ENCODE measurements around the gene ZNF256. TPM values are rescaled to one million over a fixed set of nuclear protein-coding genes. Genes with fewer than 3 reads are reported as not detected.
A peak's percentile ranks its signal among the peaks of the same experiment; 100 is the strongest.
"Not testable (repeated sequence)": the region's sequence is repeated elsewhere in the genome, so short reads cannot be mapped to it uniquely, and the experiment has no call there.

The ZNF256 gene
- total RNA-seq, 2 experiments from 2014 or later: 8.8 to 8.9 TPM

DNA sequence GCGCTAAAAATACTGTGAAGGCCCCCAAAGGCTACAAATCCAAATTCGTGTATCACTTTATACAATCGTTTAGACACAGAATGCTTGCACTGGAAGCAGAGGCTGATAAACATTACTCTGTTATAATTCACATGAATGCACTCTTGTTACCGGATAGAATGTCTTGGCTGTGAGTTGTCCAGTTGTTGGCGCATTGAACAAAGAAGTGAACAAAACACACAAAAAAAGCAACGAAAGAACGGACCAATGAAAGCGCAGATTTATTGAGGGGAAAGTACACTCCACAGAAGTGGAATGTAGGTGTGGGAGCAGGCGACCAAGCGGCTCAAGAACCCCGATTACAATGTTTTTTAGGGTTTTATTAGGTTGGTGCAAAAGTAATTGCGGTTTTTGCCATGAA, 11.8 kb downstream of the ZNF256 start:
- Mint-ChIP-seq H3K27me3 (ENCODE audit: low read depth) (no peaks in the 10 kb centered on the region), H3K27ac (no peak overlapping the region), H3K4me3 (no peak overlapping the region), H3K9me3 (ENCODE audit: insufficient read depth) (peaks cover 39% of the 10 kb centered on the region), H3K36me3 (ENCODE audit: low read depth) (peaks cover 67% of the 10 kb centered on the region), H3K4me1 (ENCODE audit: low read depth) (peaks cover 11% of the 10 kb centered on the region)
- POLR2A ChIA-PET: interaction anchor here (0.5 to 1.6 kb wide), 3 partner anchors 10 to 358 kb away, joined by 3 to 4 read pairs (median 3); partner anchors contain the start of gene ZNF417
- no peak for ATAC-seq
- no peak for DNase-seq
- CTCF ChIA-PET: interaction anchor here (1.2 kb wide), 1 partner anchor 16 kb away, joined by 3 read pairs; no protein-coding TSS in a partner anchor

DNA sequence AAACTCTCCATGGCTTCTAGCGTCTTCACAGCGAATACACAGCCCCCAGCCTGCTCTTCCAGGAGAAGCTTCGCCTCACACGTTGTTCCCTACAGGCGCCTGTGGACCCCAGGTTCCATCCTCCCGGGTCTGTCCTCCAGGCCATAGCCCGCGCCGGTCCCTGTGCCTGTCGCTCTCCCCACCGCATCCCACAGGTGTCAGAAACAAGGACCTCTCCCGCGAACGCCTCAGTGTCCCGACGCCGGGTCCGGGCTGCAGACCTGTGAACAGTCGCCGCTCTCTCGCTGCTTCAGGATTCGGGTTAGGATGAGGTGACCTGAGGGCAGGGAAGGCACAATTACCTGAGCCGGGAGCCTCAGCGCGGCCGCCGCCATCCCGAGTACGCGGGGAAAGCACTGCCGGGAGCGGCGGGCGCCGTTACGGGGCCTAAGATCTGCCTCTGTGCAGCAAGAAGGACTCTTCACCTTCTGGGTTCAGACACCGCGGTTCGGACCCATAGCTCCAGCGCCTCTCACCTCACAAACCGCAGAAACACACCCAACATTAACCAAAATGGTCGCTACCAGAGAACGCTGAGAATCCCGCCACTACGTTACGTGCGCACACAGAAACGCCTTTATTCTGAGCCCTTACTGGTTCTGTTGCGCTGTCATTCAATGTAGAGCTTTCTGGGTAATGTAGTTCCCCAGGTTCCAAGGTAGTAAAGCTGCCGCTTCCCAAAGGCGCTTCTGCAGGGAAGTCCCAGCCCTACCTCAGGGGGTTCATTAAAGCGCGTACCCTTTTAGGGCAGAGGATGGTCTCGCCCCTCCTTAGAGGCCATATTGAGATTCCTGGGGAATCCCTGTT, 12.5 kb downstream of the ZNF256 start, which contains the start of gene ZNF418:
TSS of gene ZNF418 (minus strand) at position 583 of the 846 bp plus-strand sequence. CDS start 1,580 bp downstream, outside the sequence.
- Mint-ChIP-seq H3K36me3 (ENCODE audit: low read depth) (peaks cover 70% of the 10 kb centered on the region), H3K4me1 (ENCODE audit: low read depth) (peaks cover 11% of the 10 kb centered on the region), H3K27me3 (ENCODE audit: low read depth) (no peaks in the 10 kb centered on the region), H3K9me3 (ENCODE audit: insufficient read depth) (peaks cover 44% of the 10 kb centered on the region), H3K27ac (peak within 1 kb of the TSS; percentile 91), H3K4me3 (peak within 1 kb of the TSS; percentile 87)
- ATAC-seq (peak; percentile 95), DNase-seq (peak; percentile 76)
- POLR2A ChIA-PET: interaction anchor here (0.5 to 1.6 kb wide), 5 partner anchors 10 to 357 kb away, joined by 3 to 4 read pairs (median 3); partner anchors contain the start of gene ZNF417
- CTCF ChIA-PET: interaction anchor here (1.2 kb wide), 1 partner anchor 16 kb away, joined by 3 read pairs; no protein-coding TSS in a partner anchor

DNA sequence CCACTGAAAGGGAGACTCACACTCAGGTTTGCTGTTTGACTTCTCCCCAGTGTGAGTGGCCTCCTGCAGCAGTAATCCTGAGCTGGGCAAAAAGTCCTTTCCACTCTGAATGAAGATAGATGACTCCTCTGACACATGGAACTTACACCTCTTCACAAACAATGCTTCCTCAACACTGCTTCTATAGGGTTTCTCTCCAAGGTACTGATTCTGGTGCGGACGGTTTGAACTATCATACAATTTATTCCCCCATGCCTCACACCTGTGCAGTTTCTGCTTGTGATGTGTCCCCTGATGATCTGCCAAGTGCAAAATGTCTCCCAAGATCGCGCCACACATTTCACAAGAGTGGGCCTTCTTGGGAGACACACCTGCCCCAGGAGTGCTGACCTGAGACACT, 19.9 kb downstream of the ZNF256 start:
- no peaks in the 10 kb centered on the region for H3K27me3 Mint-ChIP-seq (ENCODE audit: low read depth)
- no peak overlapping the region for H3K27ac Mint-ChIP-seq
- no peak for DNase-seq
- peaks cover 60% of the 10 kb centered on the region for H3K36me3 Mint-ChIP-seq (ENCODE audit: low read depth)
- H3K9me3 Mint-ChIP-seq (ENCODE audit: insufficient read depth): peaks cover 36% of the 10 kb centered on the region
- H3K4me3 Mint-ChIP-seq: no peak overlapping the region
- ChIA-PET POLR2A (no interaction called here), CTCF (no interaction called here)
- ATAC-seq: no peak
- no peaks in the 10 kb centered on the region for H3K4me1 Mint-ChIP-seq (ENCODE audit: low read depth)

GRCh38 chr19:57916168-57916995, 31.1 kb downstream of the ZNF256 start, which contains the start of gene ZNF417:
Gene ZNF417 (minus strand): TSS chr19:57916592. CDS start chr19:57916411, 181 bp downstream.
- peak; percentile 99 for ATAC-seq
- CTCF ChIA-PET: interaction anchor here (0.8 to 1.4 kb wide), 3 partner anchors 9 to 122 kb away, joined by 3 to 4 read pairs (median 3); no protein-coding TSS in a partner anchor
- Mint-ChIP-seq H3K9me3 (ENCODE audit: insufficient read depth) (peaks cover 22% of the 10 kb centered on the region), H3K4me3 (peak within 1 kb of the TSS; percentile 91), H3K27ac (peak within 1 kb of the TSS; percentile 99), H3K36me3 (ENCODE audit: low read depth) (peaks cover 67% of the 10 kb centered on the region), H3K4me1 (ENCODE audit: low read depth) (peaks cover 20% of the 10 kb centered on the region)
- DNase-seq: peak; percentile 92
- POLR2A ChIA-PET: interaction anchor here (0.6 to 1.5 kb wide), 9 partner anchors 10 to 1512 kb away, joined by 3 to 4 read pairs (median 3); partner anchors contain the start of genes TRAPPC2B, ZNF329, ZNF418 and ZNF547
- not testable (repeated sequence) for H3K27me3 Mint-ChIP-seq (ENCODE audit: low read depth)

DNA sequence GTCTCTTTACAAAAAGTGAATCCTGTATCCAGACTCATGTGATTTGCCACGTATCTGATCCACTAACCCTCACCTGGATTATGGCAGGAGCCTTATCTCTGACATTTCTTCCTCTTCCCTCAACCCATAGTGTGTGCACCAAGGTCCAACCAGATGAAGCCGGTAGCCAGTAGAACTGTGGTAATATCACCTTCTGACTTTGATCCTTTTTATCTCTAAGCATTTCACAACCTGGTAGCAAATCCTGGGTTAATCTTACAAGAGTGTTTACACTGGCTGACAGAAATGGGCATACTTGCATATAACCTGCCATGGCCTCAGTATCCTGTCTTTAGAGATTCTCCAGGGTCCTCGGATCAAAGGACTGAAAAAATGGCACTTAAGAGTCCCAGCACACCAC, 33.0 kb downstream of the ZNF256 start:
- peaks cover 72% of the 10 kb centered on the region for H3K36me3 Mint-ChIP-seq (ENCODE audit: low read depth)
- peak overlapping the region; percentile 39 for H3K4me3 Mint-ChIP-seq
- DNase-seq: no peak
- no peak overlapping the region for H3K27ac Mint-ChIP-seq
- H3K27me3 Mint-ChIP-seq (ENCODE audit: low read depth): no peaks in the 10 kb centered on the region
- ChIA-PET CTCF (interaction anchor here (1.2 kb wide), 1 partner anchor 11 kb away, joined by 3 read pairs; no protein-coding TSS in a partner anchor), POLR2A (no interaction called here)
- ATAC-seq: no peak
- peaks cover 17% of the 10 kb centered on the region for H3K9me3 Mint-ChIP-seq (ENCODE audit: insufficient read depth)
- H3K4me1 Mint-ChIP-seq (ENCODE audit: low read depth): peaks cover 20% of the 10 kb centered on the region

GRCh38 chr19:57907394-57907793, 40.1 kb downstream of the ZNF256 start:
- Mint-ChIP-seq H3K4me1 (ENCODE audit: low read depth) (peaks cover 3% of the 10 kb centered on the region), H3K9me3 (ENCODE audit: insufficient read depth) (peaks cover 16% of the 10 kb centered on the region), H3K27ac (no peak overlapping the region), H3K4me3 (no peak overlapping the region), H3K27me3 (ENCODE audit: low read depth) (no peaks in the 10 kb centered on the region), H3K36me3 (ENCODE audit: low read depth) (peaks cover 71% of the 10 kb centered on the region)
- ATAC-seq (no peak), DNase-seq (no peak)
- POLR2A ChIA-PET: interaction anchor here (1.1 kb wide), 1 partner anchor 9 kb away, joined by 4 read pairs; the partner anchor contains the start of gene ZNF417
- CTCF ChIA-PET: interaction anchor here (1.1 kb wide), 1 partner anchor 10 kb away, joined by 4 read pairs; the partner anchor contains the start of gene ZNF417

- Mint-ChIP-seq H3K27me3 (ENCODE audit: low read depth) (no peaks in the 10 kb centered on the region), H3K4me1 (ENCODE audit: low read depth) (peaks cover 3% of the 10 kb centered on the region), H3K9me3 (ENCODE audit: insufficient read depth) (peaks cover 22% of the 10 kb centered on the region), H3K27ac (no peak overlapping the region), H3K36me3 (ENCODE audit: low read depth) (peaks cover 57% of the 10 kb centered on the region), H3K4me3 (no peak overlapping the region)
- CTCF ChIA-PET: no interaction called here
- no peak for ATAC-seq
- no peak for DNase-seq
- POLR2A ChIA-PET: no interaction called here
Measured at GRCh38 chr19:57905258-57905657, 42.2 kb downstream of the ZNF256 start.

DNA sequence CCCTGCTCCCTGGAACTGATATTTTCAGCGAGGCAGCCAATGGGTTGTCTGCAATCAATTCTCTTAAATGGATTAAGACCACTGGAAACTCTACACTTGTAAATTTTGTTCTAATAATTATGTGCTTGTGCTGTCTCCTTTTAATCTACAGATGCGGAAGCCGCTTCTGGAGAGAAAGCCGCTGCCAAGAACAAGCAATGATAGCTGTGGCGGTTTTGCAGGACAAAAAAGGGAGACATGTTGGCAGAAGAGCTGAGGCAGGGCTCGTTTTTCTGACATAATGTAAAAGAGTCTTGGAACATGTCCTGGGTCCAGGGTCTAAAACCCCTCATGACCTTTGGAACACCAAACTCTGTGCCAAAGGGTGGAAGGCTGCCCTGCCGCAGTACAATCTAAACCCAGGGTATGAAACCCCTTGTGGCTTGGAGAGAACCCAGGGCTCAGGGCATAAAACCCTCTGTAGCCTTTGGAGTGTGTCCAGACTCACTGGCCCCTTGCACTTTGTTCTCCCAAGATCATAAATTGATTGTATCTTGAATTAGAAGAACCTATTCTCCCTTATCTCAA, 43.8 kb downstream of the ZNF256 start:
- peaks cover 46% of the 10 kb centered on the region for H3K36me3 Mint-ChIP-seq (ENCODE audit: low read depth)
- CTCF ChIA-PET: interaction anchor here (0.9 to 1.0 kb wide), 2 partner anchors 12 to 17 kb away, joined by 3 read pairs; no protein-coding TSS in a partner anchor

DNA sequence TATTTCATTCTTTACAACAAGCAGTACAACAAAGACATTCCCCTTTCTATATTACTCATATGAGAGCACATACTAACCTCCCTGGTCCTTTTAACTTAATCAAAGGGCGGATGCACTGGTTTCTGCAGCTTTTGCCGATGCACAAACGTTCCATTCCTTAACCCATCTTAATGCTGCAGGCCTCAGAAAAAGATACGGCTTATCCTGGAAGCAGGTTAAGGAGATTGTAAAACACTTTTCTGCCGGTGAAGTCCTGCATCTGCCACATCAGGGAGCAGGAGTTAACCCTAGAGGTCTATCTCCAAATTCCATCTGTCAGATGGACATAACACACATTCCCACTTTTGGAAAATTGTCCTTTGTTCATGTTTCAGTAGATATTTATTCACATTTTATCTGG, 47.2 kb downstream of the ZNF256 start:
- Mint-ChIP-seq H3K4me3 (no peak overlapping the region), H3K27ac (no peak overlapping the region), H3K27me3 (ENCODE audit: low read depth) (no peaks in the 10 kb centered on the region), H3K36me3 (ENCODE audit: low read depth) (peaks cover 23% of the 10 kb centered on the region), H3K9me3 (ENCODE audit: insufficient read depth) (peaks cover 14% of the 10 kb centered on the region), H3K4me1 (ENCODE audit: low read depth) (peaks cover 3% of the 10 kb centered on the region)
- ATAC-seq (no peak), DNase-seq (no peak)
- ChIA-PET CTCF (no interaction called here), POLR2A (no interaction called here)

More for the DNA sequence above, 43.8 kb downstream of the ZNF256 start:
- Mint-ChIP-seq H3K27ac (no peak overlapping the region), H3K27me3 (ENCODE audit: low read depth) (no peaks in the 10 kb centered on the region), H3K9me3 (ENCODE audit: insufficient read depth) (peaks cover 21% of the 10 kb centered on the region), H3K4me1 (ENCODE audit: low read depth) (peaks cover 3% of the 10 kb centered on the region), H3K4me3 (no peak overlapping the region)
- DNase-seq: no peak
- no peak for ATAC-seq
- POLR2A ChIA-PET: no interaction called here

All from activated CD8-positive, alpha-beta T cell treated with anti-CD3 and anti-CD28 coated beads, Interleukin-2, amount 10 ng/mL, durations not matched to agents 7 days and 5 days (primary cell).